Hematopoietic multipotent progenitor cell treated with erythropoietin and hydrocortisone succinate and interleukin-3 and kit ligand, for 4 days (in vitro differentiated cells): ENCODE data around the gene USF2.
"Not testable (repeated sequence)": the region's sequence is repeated elsewhere in the genome, so short reads cannot be mapped to it uniquely, and the experiment has no call there.

Experiments used
- DNase-seq: peaks from one replicate; pipeline ENCODE4 v3.0.0-alpha.2; 2015

Gene USF2

DNA sequence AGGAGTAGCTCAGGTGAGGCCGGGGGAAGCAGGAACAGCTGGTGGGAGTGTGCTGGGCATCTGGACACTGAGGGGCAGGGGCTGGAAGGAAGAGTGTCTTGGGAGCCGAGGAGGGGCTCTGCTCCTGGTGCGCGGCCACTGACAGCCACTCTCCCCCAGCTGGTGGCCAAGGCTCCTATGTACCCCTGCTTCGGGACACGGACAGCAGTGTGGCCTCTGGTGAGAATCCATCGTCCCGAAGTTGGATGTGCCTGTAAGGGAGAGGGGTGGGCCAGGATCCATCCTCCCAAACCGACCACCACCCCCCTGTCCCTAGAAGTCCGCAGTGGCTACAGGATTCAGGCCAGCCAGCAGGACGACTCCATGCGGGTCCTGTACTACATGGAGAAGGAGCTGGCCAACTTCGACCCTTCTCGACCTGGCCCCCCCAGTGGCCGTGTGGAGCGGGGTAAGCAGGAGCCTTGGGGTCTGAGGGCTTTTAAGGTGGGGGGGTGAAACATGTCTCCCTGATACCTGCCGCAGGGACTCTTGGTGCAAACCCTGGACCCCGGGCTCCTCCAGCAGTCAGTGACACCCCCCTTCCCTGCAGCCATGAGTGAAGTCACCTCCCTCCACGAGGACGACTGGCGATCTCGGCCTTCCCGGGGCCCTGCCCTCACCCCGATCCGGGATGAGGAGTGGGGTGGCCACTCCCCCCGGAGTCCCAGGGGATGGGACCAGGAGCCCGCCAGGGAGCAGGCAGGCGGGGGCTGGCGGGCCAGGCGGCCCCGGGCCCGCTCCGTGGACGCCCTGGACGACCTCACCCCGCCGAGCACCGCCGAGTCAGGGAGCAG, 2.0 kb upstream of the USF2 start:
- no peak for DNase-seq

DNA sequence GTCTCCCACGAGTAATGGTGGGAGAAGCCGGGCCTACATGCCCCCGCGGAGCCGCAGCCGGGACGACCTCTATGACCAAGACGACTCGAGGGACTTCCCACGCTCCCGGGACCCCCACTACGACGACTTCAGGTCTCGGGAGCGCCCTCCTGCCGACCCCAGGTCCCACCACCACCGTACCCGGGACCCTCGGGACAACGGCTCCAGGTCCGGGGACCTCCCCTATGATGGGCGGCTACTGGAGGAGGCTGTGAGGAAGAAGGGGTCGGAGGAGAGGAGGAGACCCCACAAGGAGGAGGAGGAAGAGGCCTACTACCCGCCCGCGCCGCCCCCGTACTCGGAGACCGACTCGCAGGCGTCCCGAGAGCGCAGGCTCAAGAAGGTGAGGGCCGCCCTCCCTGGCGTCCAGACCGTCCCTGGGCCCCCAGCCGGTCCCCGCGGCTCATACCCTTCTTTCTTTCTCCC, 1.4 kb upstream of the USF2 start:
- peak; percentile 69 for DNase-seq

DNA sequence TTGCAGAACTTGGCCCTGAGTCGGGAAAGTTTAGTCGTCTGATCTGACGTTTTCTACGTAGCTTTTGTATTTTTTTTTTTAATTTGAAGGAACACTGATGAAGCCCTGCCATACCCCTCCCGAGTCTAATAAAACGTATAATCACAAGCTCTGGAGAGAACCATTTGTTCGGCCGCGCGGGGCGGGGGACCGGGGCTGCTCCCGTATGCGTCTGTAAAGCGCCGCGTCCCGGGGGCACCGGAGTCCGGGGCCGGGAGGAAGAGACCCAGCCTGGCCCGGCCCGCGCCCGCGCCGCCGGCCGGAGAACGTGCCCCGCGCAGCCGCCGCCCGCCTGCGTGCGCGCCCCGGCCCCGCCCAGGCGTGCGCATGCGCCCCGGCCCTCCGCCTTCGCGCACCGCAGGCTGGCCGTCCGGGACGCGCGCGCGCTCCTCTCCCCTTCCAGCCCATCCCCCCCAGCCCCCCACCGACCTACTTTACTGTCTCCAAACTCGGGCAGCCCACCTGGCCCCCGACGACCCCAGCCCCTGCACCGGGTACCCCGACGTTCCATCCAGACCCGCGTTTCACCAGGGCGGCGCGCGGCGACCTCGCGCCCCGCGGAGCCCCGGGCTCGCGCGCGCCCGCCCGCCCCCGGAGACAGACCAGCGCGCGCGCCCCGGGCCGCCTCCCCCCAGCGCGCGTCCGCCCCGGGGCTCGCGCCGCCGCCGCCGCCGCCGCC, 785 bp upstream of the USF2 start:
- DNase-seq, result peak; percentile 89

DNA sequence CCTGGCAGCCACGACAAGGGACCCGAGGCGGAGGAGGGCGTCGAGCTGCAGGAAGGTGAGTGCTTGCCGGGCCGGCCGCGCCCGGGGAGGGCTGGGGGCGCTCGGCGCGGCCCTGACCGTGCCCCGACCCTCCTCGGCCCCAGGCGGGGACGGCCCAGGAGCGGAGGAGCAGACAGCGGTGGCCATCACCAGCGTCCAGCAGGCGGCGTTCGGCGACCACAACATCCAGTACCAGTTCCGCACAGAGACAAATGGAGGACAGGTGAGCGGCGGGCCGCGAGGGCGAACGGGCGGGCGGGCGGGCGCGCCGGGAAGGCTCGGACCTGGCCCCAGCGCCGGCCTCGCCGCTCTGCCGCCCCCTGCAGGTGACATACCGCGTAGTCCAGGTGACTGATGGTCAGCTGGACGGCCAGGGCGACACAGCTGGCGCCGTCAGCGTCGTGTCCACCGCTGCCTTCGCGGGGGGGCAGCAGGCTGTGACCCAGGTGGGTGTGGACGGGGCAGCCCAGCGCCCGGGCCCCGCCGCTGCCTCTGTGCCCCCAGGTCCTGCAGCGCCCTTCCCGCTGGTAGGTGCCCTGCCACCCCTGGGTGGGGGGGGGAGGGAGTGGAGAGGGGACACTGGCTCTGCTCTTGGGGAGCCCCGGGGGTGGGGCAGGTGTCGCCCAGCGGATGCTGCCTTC, 816 bp downstream of the USF2 start:
- peak; percentile 88 for DNase-seq

DNA sequence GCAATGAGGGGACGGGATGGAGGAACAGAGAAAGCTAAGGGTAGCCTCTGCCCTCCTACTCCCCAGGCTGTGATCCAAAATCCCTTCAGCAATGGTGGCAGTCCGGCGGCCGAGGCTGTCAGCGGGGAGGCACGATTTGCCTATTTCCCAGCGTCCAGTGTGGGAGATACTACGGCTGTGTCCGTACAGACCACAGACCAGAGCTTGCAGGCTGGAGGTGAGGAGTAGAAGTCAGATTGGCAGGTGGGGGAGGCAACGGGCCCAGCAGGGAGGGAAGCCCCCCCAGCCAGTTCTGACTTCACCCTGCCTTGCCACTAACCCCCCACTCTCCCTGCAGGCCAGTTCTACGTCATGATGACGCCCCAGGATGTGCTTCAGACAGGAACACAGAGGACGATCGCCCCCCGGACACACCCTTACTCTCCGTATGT, 1.6 kb downstream of the USF2 start:
- DNase-seq, result no peak

DNA sequence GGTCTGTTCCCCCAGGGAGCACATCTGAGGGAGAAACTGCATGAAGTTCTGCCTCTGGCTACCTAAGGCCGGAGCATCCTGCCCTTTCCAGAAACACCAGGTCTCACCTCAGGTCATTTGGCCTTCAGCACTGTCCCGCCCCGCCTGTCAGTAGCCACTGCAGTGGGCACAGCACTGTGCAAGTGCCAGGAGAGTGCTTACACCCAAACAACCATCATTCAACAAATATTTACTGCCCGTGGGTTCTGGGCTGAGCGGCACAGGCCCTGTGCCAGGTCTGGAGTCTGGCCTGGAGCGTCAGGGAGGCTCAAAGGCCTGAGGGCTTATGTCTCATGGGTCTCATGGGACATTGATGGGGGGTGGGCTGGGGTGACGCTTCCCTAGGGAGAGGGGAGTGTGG, 2.8 kb downstream of the USF2 start:
- no peak for DNase-seq

DNA sequence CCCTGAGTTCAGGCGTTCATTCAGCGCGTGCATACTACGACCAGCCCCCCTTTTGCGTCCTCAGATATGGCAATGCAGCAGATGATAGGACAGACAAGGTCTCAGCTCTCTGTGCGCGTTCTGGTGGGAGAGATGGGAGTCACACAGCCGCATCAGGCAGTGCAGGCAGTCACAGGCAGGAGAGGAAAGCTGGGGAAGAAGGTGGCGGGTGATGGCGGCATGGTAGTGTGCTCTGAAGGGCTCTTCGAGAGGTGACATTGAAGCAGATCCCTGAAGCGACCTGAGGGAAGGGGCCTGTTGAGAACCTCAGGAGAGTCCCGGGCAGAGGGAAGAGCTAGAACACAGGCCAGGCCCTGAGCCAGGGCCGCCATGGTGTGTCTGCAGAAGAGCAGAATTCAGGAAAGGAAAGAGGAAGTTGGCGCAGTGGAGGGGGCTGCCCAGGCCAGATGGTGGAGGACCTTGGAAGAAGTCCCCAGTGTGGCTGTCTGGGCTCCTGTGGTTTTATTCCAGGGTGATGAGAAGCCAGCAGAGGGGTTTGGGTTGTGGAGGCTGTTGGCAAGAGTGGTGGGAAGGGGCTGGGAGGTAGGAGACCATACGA, 3.5 kb downstream of the USF2 start:
- peak; percentile 78 for DNase-seq

DNA sequence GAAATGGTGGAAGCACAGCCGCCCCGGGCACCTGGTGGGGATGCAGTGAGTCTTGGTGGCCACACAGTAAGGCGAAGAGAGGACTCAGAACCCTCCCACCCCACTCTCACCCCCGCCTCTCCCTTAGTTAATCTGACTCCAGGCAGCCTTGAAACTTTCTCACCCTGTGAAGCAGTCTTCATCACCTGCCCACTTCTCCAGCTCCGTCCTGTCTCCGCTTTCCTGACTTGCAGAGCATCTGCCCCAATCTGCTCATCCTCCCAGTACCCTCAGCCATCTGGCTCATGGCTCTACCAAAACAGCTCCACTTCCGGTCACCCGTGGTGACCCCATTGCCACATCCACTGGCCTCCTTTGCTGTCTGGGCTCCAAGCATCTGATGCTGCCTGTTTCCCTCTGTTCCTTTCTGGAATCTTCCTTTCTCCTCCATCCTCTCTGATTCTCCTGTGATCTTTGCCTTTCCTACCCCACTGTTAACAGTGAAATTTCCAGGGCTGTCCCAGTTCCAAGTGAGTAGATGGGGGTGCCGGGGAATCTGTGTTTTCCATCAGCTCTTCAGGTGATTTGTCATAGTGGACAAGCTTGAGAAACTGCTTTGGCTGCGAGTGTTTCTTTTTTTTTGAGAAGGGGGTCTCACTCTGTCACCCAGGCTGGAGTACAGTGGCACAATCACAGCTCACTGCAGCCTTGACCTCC, 4.3 kb downstream of the USF2 start:
- no peak for DNase-seq

DNA sequence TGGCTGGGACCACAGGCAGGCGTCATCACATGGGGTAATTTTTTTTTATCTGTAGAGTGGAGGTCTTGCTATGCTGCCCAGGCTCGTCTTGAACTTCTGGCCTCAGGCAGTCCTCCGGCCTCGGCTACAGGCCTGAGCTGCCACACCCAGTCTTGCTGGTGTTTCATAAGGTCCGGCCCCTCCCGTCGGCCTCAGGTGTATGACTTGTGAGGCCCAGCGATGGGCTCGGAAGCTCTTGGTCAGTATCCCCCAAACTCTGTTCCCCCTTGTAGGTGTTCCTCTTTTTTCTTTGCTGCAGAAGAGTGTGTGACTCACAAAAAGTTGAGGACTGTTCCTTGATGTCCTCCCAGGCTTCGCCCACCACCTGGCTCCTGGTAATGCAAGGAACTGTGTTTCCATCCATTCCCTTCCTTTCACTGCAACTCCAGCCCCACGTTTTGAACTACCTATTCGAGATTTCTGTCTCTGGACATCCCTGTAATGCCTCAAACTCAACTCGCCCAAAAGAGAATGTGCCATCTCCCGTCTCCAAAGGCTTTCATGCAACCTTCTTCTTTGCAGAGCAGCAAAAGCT, 5.0 kb downstream of the USF2 start:
- DNase-seq, result no peak

DNA sequence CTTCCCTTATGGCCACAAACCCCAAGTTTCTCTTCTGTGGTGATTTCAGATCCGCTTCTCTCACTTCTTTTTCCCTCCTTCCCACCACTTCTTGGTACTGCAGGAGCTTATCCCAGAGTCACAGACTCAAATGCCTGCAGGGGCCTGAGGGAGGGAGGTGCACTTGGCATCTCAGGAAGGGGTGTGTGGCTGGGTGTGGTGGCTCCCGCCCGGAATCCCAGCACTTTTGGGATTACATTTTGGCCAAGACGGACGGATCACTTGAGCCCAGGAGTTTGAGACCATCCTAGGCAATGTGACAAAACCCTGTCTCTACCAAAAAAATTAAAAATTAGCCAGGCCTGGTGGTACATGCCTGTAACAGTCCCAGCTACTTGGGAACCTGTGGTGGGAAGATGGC, 5.6 kb downstream of the USF2 start:
- DNase-seq, result no peak

DNA sequence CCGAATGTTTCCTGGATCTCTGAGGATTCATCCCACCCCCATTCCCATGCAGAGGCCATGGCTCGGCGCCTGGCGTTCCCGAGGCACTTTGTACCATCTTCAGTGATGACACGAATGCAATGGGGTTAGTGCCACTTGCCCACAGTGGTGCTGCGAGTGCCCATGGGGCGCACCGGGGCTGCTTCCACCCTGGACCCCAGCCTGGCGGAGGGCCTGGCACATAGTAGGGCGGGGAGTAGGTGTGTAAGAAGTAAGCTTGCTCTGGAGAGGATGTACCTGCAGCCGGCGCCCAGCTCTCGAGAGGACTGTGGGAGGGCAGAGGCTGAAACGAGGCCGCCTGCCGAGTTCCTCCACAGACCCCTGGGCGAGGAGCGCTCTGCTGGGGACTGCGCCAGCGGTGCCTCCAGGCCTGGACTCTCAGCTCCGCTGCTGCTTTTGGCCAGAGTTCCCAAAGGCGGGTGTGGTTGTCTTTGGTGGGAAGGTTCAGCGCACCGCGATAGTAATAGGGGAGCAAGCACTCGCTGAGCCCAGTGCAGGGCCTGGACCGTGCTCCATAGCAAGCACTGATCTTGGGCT, 8.0 kb downstream of the USF2 start:
- no peak for DNase-seq

DNA sequence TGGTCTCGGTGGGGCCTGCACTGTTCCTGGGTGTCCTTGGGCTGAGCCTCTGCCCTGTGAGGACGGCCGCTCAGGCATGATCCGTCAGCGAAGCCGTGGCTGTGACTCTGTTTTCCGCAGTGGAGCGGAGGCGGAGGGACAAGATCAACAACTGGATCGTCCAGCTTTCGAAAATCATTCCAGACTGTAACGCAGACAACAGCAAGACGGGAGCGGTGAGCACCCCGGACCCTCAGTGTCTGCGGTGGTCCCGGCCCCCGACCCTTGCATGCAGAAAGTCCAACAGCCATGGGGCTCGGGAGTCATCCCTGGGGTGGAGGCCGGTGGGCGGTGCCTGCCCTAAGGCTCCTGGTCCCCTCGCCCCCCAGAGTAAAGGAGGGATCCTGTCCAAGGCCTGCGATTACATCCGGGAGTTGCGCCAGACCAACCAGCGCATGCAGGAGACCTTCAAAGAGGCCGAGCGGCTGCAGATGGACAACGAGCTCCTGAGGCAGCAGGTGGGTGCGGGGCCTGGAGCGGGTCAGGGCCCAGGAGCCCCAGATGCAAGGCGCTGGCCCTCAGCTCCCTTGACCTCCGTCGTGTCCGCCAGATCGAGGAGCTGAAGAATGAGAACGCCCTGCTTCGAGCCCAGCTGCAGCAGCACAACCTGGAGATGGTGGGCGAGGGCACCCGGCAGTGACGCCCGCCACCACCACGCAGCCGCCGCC, 10.0 kb downstream of the USF2 start:
- no peak for DNase-seq

DNA sequence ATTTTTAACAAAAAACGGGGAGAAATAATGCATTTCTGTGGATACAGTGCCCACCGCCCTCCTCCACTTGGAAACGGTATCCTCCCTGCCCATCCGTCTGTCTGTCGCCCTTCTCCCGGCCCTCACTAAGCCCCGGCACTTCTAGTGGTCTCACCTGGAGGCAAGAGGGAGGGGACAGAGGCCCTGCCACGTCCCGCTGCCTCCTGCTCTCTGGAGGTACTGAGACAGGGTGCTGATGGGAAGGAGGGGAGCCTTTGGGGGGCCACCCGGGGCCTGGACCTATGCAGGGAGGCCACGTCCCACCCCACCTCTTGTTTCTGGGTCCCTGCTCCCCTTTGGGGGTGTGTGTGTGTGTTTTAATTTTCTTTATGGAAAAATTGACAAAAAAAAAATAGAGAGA, 10.6 kb downstream of the USF2 start:
- no peak for DNase-seq

DNA sequence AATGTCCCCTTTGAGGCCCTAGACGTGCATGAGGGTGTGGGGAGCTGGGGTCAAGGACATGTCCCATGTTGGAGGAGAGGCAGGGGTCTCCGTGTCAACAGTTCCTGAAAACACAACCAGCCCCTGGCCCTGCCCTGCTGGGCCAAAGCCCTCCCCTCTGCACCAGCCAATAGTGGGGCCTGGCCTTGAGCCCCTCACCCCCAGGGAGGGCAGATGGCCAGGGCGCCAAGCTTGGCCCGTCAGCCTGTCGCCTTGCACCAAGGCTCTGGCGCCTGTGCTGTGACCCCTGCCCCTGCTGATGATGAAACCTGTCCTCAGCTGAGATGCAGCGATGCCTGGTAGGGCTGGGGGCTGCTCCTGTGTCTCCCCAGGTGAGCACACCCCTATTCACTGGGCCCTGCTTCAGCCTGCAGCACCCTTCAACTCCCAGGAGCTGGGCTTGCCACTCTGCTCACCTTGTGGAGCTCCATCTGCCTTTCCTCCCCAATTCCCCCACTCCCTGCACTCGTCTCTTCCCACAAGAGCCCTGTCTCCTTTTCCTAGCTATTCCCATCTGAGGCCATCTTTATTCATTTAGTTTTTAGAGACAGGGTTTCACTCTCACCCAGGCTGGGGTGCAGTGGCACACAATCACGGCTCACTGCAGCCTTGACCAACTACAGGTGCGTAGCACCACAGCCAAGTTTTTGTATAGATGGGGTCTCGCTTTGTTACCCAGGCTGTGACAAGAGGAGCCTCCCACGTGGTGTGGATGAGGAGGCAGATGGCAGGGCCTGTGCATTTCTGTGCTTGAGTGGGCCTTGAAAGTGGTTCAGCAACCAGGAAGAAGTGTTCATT, 11.4 kb downstream of the USF2 start:
- no peak for DNase-seq

DNA sequence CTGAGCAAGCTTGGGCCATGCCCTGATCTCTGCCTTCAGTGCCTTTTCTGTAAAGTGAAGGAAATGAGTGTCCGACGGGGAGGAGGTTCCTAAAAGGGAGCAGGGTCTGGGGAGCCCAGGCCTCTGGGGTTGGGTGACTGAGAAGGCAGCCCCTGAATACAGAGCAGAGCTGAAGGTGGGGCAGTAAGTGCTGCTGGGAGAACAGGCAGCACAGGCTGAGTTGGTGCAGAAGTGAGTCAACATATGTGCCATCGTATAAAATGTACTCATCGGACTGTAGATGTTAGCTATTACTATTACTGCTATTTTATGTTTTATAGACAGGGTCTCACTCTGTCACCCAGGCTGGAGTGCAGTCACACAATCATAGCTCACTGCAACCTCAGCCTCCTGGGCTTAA, 12.5 kb downstream of the USF2 start:
- no peak for DNase-seq

DNA sequence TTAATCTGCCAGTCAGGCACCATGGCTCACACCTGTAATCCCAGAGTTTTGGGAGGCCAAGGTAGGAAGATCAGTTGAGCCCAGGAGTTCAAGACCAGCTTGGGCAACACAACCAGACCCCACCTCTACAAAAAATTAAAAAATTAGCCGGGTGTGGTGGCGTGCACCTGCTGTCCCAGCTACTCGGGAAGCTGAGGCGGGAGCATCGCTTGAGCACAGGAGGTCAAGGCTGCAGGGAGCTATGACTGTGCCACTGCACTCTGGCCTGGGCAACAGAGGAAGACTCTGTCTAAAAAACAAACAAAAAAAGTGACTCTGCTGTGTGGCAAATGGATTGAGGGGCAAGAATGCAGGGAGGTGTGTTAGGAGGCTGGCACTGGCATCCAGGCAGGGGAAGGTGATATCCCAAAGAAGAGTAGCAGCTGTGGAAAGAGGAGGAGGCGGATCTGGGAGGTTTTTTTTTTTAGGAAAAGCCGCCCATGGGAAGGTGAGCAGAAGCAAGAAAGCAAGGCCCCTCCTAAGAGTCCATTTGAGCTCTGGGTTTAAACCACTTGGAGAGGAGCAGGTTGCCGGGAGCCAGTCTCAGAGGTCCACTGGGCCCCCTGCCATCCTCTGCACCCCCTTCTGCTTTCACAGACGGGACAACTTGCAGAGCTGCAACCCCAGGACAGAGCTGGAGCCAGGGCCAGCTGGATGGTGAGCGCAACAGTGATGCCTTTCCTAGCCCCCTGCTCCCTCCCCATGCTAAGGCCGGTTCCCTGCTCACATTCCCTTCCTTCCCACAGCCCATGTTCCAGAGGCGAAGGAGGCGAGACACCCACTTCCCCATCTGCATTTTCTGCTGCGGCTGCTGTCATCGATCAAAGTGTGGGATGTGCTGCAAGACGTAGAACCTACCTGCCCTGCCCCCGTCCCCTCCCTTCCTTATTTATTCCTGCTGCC, 15.7 kb downstream of the USF2 start:
- no peak for DNase-seq

DNA sequence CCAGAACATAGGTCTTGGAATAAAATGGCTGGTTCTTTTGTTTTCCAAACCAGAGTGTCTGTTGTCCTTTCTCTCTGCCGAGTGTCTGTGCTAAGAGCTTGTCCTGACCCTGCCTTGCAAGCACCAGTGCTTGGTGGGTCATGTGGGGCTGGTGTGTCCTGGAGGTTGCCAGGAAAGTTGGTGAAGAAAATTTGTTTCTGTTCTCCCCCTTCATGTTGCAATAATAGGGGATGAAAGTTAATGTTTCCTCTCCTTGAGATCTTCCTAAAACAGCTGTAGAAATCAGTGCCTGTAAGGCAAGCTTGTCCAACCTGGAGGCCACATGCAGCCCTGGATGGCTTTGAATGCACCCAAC, 16.3 kb downstream of the USF2 start:
- DNase-seq, result no peak

DNA sequence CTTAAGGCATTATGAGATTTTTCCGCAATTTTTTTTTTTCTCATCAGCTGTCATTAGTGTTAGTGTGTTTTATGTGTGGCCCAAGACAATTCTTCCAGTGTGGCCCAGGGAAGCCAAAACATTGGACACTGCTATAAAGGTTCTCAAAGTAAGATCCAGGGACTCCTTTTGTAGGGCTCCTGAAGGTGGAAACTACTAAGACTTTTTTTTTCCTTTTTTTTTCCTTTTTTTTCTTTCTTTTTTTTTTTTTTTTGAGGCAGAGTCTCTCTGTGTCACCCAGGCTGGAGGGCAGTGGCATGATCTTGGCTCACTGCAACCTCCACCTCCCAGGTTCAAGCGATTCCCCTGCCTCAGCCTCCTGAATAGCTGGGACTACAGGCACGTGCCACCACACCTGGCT, 16.7 kb downstream of the USF2 start:
- DNase-seq, result not testable (repeated sequence)

DNA sequence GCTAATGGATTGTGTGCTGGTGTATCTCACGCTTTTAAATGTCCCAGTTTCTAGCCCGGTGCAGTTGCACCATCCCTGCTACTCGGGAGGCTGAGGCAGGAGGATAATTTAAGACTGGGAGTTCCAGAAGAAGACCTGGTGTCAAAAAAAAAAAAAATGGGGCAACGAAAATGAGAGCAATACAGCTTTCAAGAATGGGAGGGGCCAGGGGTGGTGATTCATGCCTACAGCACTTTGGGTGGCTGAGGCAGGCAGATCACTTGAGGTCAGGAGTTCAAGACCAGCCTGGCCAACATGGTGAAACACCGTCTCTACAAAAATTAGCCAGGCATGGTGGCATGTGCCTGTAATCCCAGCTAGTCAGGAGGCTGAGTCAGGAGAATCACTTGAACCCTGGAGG, 17.3 kb downstream of the USF2 start:
- DNase-seq, result not testable (repeated sequence)
